Fibroblast of peridontal ligament (primary cell): ENCODE measurements around the gene NKX1-2.
A peak's percentile ranks its signal among the peaks of the same experiment; 100 is the strongest.

Source experiments
- DNase-seq: peaks from one replicate; pipeline ENCODE4 v3.0.0-alpha.2; 2010; ENCODE audit errors: extremely low read depth

The NKX1-2 gene

DNA sequence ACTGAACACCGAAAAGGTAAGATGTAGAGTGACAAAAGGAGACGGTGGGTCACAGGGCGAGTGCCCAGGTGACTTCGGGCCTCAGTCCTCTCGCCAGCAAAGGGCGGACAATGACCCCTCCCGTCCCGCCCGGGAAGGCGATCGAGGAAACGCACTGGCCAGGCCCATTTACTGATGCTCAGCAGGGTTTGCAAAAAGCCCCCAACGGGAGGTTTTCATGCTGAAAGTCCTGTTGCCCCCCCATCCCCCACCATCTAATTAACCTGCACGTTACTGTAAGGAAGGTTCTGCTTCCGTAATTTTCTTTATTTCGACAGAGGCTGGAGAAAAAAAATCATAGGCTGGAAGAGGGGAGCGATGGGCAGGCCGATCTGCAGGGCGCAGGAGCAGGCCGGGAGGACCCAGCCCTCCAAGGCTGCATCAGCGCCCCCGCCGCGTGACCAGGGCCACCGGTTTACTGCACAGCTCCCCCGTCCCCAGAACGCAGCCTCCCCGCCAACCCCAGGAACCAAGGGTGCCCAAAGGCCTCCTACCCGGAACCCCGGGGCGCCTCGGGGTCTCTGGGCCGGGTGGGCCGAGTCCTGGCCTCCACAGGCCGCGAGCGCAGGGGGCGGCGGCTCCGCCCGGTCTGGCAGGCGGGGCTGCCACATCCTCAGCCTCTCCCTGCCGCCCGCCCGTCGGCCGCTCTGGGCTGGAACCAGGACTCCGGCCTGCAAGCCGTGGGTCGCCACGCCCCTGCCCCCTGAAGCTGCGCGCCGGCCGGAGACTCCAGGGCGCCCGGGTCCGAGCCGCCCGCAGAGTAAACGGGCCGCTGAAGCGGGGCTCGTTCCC is 31.7 kb downstream of the NKX1-2 start:
- peak; percentile 62 for DNase-seq

DNA sequence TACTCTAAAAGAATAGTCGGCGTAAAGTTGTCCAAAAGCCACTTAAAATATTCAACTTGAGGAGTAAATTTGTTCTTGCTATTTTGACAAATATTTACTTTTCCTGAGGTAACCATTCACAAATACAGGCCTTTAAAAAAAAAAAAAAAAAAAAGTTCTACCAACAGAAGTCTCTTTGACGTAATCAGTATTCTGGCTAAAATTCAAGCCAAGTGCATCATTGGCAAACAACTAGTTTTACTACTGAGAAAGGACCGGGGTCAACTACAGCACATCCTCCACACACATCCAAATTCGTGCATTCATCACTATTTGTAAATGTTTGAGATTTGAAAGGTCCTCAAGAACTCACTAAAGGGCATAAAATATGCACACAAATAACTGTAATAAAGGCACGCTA is 33.1 kb downstream of the NKX1-2 start:
- DNase-seq, result peak; percentile 39

DNA sequence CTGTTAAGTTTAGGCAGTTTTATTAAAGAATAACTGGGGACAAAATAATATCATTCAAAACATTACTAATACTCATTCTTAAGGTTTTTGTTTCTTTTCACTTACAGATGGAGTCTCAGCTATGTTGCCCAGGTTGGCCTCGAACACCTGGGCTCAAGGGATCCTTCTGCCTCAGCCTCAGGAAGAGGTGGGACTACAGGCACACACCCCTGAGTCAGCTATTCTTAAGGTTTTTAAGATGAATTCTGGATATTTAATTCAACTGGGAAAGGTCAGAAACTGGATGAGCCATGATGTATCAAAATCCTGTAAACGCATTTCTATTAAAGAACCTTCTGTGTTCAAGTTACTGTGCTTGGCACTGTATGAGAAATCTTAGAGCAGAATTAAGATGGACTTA is 34.6 kb downstream of the NKX1-2 start:
- DNase-seq, result no peak

DNA sequence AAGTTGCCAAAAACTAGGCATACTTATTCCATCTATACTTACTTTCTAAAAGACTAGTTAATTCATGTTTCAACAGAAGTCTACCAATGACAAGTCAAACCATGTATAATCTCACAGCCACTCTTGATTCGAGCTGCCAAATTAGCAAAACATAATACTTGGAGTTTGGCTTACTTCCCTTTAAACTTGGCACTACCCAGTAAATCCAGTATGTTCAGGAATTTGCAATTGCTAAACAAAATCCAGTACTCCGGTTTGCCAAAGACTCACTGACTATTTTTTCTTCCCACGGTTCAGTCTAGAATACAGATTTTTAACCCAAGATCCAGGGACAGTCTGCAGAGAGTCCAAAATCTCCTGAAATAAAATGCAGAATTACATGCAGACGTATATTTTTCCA is 35.8 kb downstream of the NKX1-2 start:
- peak; percentile 88 for DNase-seq

DNA sequence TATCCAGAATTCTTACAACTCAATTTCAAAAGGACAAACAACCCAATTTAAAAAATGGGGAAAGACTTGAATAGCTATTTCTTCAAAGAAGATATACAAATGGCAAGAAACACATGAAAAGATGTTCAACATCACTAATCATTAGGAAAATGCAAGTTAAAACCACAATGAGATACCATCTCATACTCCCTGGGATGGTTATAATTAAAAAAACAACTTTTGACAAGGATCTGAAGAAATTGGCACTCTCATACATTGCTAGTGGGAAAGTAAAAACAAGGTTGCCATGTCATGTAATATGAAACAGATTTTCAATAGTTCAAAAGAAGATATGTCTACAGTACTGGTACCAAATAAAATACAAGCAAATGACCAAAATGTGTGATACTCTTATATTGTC is 40.1 kb downstream of the NKX1-2 start:
- peak; percentile 33 for DNase-seq

DNA sequence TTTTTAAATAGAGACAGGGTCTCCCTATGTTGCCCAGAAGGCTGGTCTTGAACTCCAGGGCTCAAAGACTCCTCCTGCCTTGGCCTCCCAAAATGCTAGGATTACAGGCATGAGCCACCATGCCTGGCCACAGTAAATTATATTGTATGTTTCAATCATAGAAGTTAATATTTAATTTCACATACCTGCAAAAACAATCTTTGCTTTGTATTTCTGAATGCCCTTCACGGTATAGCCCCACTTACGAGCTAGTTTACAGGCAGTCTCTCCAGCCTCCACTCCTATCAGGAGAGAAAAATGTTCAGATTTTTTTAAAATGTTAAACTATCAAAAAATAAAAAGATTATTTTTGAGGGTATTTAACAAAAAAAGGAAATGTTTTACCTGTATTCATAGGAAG is 41.5 kb downstream of the NKX1-2 start:
- no peak for DNase-seq

DNA sequence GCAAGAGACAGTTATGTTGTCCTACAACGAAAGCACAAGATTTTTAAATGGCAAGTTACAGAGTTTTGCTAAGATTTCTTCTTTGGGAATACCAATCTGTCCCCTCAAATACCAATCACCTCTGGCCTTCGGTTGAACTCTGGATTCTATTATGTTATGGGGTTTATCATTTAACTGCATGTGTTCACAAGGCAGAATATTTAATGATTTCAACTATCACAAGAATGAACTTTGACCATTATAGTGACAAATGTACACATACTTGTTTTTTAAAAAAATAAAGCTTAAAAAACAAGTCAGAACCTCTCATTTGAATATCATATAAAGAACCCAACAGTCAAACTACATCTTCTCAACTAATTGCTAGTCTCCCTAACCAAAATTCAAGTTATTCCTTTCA is 42.4 kb downstream of the NKX1-2 start:
- no peak for DNase-seq

DNA sequence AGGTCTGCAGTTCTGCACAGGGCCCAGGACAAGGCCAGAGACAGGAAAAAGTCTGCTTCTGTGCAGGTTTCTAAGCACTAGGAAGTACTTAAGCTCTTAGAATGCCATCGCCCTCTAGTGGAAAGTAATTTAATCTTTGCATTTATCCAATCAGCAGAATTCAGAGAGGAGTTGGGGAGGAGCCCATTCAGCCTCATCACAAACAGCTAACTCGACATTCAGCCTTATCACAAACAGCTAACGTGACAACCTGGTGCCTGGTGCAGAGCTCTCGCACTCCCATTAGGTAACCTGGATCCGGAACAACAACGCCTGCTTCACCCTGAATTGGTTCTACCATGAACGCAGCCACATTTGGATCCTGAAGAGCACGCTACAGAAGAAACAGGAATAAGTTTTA is 46.3 kb downstream of the NKX1-2 start:
- peak; percentile 87 for DNase-seq

DNA sequence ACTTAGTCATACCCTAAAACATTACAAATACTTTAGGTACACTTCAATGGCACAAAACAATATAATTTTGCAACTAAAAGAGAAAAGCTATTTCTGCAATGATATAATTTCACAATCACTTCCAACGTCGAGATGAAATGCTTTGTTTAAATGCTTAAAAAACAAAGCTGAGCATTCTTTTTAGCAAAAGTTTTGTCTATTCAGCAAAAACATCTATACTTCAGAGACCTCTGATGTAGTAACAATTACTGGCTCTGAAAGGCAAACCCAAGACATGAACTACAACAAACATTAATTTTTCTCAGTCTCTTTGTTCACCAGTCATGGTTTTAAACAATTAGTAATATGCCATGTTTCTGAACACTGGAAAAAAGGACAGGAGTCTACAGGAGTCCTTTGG is 47.6 kb downstream of the NKX1-2 start:
- no peak for DNase-seq

DNA sequence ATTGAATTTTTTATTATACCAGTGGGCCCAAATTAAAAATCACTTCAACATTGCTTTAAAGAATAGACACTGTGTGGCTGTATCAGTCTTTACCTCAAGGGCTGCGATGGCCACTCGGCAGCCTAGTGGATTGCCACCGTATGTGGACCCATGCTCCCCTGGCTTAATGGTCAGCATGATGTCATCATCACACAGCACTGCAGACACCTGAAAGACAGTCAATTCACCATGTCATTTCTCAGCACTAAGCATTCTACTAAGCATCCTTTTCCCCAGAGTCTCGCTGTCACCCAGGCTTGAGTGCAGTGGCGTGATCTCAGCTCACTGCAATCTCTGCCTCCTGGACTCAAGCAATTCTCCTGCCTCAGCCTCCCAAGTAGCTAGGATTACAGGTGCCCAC is 48.2 kb downstream of the NKX1-2 start:
- no peak for DNase-seq
